HEK293T (cell line): ENCODE results near the gene C2CD2.

Experiments
- CTCF ChIA-PET: fragments of 350-600 bp; formaldehyde crosslinking; extraction: SDS; loops from one replicate; lab custom pipeline; 2021; ENCODE audit warnings: antibody characterized with exemption, inconsistent platforms; lab: Yijun Ruan, JAX
- POLR2A ChIA-PET: fragments of 350-600 bp; formaldehyde crosslinking; extraction: SDS; loops from one replicate; lab custom pipeline; 2020; ENCODE audit warnings: antibody characterized with exemption, inconsistent platforms; lab: Yijun Ruan, JAX
- DNase-seq: peaks from one replicate; pipeline ENCODE4 v3.0.0; 2012; ENCODE audit warnings: mixed read lengths; ENCODE audit errors: extremely low spot score
- ARNT ChIP-seq: fragments of 450-650 bp; IDR thresholded peaks from 2 replicates; pipeline ENCODE4 v1.6.1; 2017; ENCODE audit warnings: mild to moderate bottlenecking
- BHLHE40 ChIP-seq: fragments of 450-650 bp; IDR thresholded peaks from 2 replicates; pipeline ENCODE4 v1.6.1; 2016; ENCODE audit warnings: mild to moderate bottlenecking, moderate library complexity, borderline replicate concordance
- CTBP1 ChIP-seq: fragments of 450-650 bp; IDR thresholded peaks from 2 replicates; pipeline ENCODE4 v1.6.1; 2016; ENCODE audit warnings: borderline replicate concordance
- ELF4 ChIP-seq: fragments of 450-650 bp; IDR thresholded peaks from 2 replicates; pipeline ENCODE4 v1.6.1; 2017; ENCODE audit warnings: antibody characterized with exemption
- FOXA1 ChIP-seq: fragments of 450-650 bp; IDR thresholded peaks from 2 replicates; pipeline ENCODE4 v1.6.1; 2016; ENCODE audit warnings: mild to moderate bottlenecking
- FOXK2 ChIP-seq: fragments of 450-650 bp; IDR thresholded peaks from 2 replicates; pipeline ENCODE4 v1.6.1; 2016; ENCODE audit warnings: mild to moderate bottlenecking
- FOXM1 ChIP-seq: fragments of 450-650 bp; IDR thresholded peaks from 2 replicates; pipeline ENCODE4 v1.6.1; 2017; ENCODE audit warnings: mild to moderate bottlenecking, borderline replicate concordance
- HDGF ChIP-seq: fragments of 450-650 bp; IDR thresholded peaks from 2 replicates; pipeline ENCODE4 v1.6.1; 2017; ENCODE audit warnings: antibody characterized with exemption, borderline replicate concordance
- L3MBTL2 ChIP-seq: fragments of 450-650 bp; conservative IDR thresholded peaks from 2 replicates; pipeline ENCODE4 v1.6.1; 2016; ENCODE audit warnings: mild to moderate bottlenecking
- LEF1 ChIP-seq: fragments of 450-650 bp; IDR thresholded peaks from 2 replicates; pipeline ENCODE4 v1.6.1; 2017; ENCODE audit warnings: mild to moderate bottlenecking, borderline replicate concordance
- NFRKB ChIP-seq: fragments of 450-650 bp; IDR thresholded peaks from 2 replicates; pipeline ENCODE4 v1.6.1; 2016; ENCODE audit warnings: mild to moderate bottlenecking, moderate library complexity
- SP1 ChIP-seq: fragments of 450-650 bp; IDR thresholded peaks from 2 replicates; pipeline ENCODE4 v1.6.1; 2017
- SUZ12 ChIP-seq: fragments of 450-650 bp; IDR thresholded peaks from 2 replicates; pipeline ENCODE4 v1.6.1; 2016; ENCODE audit warnings: mild to moderate bottlenecking
- TARDBP ChIP-seq: fragments of 450-650 bp; IDR thresholded peaks from 2 replicates; pipeline ENCODE4 v1.6.1; 2016
- ZNF384 ChIP-seq: fragments of 450-650 bp; IDR thresholded peaks from 2 replicates; pipeline ENCODE4 v1.6.1; 2016
- TF ChIP-seq, protein P1 (sequence below): fragments of 450-650 bp; IDR thresholded peaks from 2 replicates; pipeline ENCODE4 v1.6.1; 2016

The C2CD2 gene

DNA sequence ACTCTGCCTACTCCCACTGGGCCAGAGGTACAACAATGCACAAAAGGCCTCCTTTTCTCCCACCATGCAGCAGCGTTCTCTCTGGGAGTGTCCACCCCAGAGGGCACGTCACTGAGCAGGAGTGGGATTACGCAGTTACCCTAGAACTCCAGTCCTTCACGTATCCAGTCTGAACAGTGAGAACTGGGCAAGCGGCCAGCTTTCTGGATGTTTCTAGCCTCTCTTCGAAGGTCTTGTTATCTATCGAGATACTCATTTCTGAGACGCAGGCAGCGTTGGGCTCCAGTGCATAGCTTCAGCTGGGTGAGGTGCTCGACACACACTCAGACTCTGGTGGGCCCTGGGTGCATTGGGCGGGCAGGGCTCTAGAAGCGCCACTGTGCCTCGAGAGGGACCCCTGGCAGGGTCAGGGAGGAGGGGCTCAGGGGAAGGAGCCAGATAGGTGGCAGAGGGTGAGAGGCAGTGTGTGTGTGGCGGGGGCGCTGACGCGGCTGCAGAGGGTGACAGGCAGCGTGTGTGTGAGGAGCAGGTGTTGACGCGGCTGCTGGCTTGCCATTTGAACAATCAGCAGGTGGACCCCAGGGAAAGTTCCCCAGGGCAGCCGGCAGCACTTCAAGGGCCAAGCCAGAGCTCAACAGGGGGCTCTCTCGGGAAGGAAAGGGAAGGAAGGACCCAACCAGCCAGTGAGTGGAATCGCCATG is 102.6 kb downstream of the C2CD2 start:
- POLR2A ChIA-PET: no interaction called here
- no peak for DNase-seq
- TF ChIP-seq BHLHE40: no peak
- no peak for TF ChIP-seq HDGF
- TF ChIP-seq L3MBTL2: no peak
- TF ChIP-seq TARDBP: no peak
- TF ChIP-seq SP1: no peak
- TF ChIP-seq CTBP1: no peak
- TF ChIP-seq FOXA1: no peak
- no peak for TF ChIP-seq FOXK2
- CTCF ChIA-PET: no interaction called here

DNA sequence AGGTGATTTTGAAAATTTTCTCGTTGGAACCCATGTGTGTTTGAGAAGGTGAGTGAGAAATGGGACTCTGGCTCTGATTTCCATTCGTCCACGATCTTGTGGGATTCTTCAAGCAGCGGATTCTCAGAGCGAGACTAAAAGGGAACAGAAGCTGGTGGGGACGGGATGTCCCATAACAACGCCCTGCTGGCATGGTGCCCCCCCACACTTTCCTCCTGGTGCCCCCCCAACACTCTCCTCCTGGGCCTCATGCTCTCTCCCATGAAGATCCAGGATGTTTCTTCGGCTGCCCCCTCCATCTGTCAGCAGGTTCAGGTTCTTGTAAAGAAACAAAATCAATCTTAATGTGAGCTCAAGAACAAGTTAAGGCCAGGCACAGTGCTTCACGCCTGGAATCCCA is 103.7 kb downstream of the C2CD2 start:
- DNase-seq: no peak
- TF ChIP-seq ELF4 (no peak), FOXA1 (no peak), SP1 (no peak), FOXM1 (no peak), FOXK2 (no peak), L3MBTL2 (no peak)
- TF ChIP-seq, protein P1, sequence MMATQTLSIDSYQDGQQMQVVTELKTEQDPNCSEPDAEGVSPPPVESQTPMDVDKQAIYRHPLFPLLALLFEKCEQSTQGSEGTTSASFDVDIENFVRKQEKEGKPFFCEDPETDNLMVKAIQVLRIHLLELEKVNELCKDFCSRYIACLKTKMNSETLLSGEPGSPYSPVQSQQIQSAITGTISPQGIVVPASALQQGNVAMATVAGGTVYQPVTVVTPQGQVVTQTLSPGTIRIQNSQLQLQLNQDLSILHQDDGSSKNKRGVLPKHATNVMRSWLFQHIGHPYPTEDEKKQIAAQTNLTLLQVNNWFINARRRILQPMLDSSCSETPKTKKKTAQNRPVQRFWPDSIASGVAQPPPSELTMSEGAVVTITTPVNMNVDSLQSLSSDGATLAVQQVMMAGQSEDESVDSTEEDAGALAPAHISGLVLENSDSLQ: no peak
- CTCF ChIA-PET: no interaction called here
- POLR2A ChIA-PET: no interaction called here

DNA sequence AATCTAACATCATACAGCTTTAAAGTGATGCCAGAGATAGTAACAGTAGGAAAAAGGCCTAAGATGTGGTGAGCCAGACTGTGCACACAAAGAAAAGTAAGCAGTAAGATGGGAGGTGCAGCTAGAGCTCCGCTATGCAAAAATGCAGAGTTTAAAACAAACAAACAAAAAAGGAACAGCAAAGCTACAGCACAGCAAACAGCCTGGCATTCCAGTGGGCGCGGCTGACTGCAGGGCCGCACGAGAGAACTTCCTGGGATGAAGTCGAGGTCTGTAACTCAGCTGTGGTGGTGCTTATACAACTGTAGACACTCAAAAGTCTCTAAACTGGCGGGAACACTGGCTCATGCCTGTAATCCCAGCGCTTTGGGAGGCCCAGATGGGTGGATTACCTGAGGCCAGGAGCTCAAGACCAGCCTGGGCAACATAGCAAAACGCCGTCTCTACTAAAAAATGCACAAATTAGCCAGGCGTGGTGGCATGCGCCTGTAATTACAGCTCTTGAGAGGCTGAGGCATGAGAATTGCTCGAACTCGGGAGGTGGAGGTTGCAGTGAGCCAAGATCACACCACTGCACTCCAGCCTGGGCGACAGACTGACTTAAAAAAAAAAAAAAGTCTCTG is 104.7 kb downstream of the C2CD2 start:
- POLR2A ChIA-PET: no interaction called here
- no peak for DNase-seq
- CTCF ChIA-PET: no interaction called here
- TF ChIP-seq ELF4 (no peak), FOXA1 (no peak), ARNT (no peak), LEF1 (no peak), SUZ12 (no peak), BHLHE40 (no peak), FOXK2 (no peak), NFRKB (no peak), CTBP1 (no peak), FOXM1 (no peak)

DNA sequence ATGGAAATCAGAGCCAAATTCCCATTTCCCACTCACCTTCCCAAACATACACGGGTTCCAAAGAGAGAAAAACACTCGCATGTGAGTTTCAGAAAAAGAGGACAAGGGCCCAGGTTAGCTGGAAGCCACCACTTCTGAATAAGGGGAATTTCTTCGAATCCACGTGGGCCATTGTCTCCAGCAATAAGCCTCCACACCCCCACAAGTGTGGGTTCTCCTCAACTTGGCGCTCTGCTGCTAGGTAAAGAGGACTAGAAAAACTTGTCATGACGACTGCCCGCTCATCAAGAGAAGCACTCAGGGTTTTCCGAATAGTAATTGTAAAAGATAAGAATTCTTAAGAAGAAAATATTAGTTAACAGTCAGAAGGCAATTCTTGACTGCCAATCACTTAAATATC is 105.3 kb downstream of the C2CD2 start:
- TF ChIP-seq LEF1: no peak
- TF ChIP-seq NFRKB: no peak
- no peak for TF ChIP-seq FOXK2
- no peak for TF ChIP-seq HDGF
- no peak for TF ChIP-seq ELF4
- TF ChIP-seq L3MBTL2: no peak
- no peak for TF ChIP-seq ZNF384
- TF ChIP-seq BHLHE40: no peak
- TF ChIP-seq SP1: no peak
- ChIA-PET POLR2A (no interaction called here), CTCF (no interaction called here)
- no peak for DNase-seq

DNA sequence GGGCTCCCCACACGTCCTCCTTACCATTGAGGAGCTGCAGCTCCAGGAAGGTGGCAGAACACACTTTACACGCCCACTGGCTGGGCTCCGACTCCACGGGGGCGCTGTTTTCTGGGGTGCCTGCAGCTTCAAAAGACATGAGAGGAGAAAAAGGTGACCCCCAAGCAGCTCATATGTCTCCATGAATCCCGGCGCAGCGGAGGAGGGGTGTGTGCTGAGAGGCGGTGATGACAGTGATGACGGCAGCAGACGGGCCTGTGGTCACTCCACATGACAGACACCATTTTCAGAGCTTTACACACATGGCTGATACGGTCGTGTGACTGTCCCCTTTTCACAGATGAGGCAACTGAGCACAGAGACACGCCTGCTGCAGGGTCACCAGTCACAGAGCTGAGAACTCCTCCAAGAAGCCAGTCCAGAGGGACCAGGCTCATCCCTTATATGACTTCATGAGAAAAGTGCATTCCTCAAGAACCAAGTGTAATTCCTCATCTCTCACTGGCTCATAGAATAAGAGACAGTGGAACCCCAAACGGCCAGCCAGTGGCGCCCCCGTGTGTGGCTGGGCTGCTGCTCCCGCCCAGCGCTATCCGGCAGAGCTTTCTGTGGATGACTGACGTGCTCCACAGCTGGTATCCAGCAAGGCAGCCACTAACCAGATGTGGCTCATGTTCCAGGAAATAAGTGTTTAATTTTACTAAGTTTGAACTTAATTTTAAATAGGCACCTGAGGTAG is 106.6 kb downstream of the C2CD2 start:
- TF ChIP-seq ZNF384 (no peak), LEF1 (no peak), BHLHE40 (no peak)
- TF ChIP-seq, protein P1: peak; percentile 47
- ChIA-PET POLR2A (interaction anchor here (1.6 kb wide), 1 partner anchor 31 kb away, joined by 4 read pairs; no protein-coding TSS in a partner anchor), CTCF (interaction anchor here (0.8 kb wide), 1 partner anchor 159 kb away, joined by 3 read pairs; no protein-coding TSS in a partner anchor)
- peak; percentile 41 for DNase-seq

DNA sequence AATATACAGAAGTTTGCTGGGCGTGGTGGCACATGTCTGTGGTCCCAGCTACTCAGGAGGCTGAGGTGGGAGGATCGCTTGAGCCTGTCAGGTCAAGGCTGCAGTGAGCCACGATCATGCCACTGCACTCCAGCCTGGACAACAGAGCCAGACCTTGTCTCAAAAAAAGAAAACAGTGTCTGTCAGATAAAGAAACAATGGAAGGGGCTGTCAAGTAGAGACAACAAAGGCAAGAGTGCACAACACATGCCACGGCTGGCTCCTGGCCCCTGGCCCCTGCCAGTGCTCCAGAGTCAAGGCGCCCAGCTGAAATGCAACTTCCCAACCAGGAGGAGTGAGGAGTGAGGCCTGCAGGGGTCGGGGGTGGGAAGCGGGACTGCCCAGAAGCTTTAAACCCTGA is 107.3 kb downstream of the C2CD2 start:
- TF ChIP-seq ARNT (no peak), CTBP1 (no peak), BHLHE40 (no peak), NFRKB (no peak), SUZ12 (no peak), FOXM1 (no peak), TARDBP (no peak), LEF1 (no peak), ELF4 (no peak), FOXA1 (no peak), ZNF384 (no peak)
- POLR2A ChIA-PET: interaction anchor here (1.6 kb wide), 1 partner anchor 31 kb away, joined by 4 read pairs; no protein-coding TSS in a partner anchor
- CTCF ChIA-PET: interaction anchor here (0.6 kb wide), 1 partner anchor 30 kb away, joined by 3 read pairs; no protein-coding TSS in a partner anchor
- no peak for DNase-seq

DNA sequence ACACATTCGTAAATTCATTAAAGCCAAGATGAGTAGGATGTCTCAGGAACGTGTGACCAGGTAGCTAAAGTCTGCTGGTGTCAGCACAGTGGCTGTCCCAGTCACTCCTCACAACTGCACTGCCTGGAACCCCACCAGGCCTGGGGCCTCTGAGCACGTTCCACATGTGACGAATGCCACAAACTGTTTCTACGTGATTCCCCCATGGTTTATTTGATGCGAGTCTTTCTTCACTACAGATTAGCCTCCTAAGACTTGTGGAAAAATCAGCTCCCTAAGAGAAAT is 107.8 kb downstream of the C2CD2 start:
- POLR2A ChIA-PET: interaction anchor here (1.6 kb wide), 1 partner anchor 32 kb away, joined by 4 read pairs; no protein-coding TSS in a partner anchor
- TF ChIP-seq, protein P1: no peak
- TF ChIP-seq FOXM1 (no peak), LEF1 (no peak), SP1 (no peak), FOXK2 (no peak), FOXA1 (no peak), HDGF (no peak), NFRKB (no peak), ARNT (no peak)
- DNase-seq: no peak
- CTCF ChIA-PET: no interaction called here
